Globus pallidus (tissue), 1 donor: ENCODE measurements around the gene NELL1.

Source experiments
- DNase-seq: peaks from one replicate; pipeline ENCODE4 v3.0.0-alpha.2; 2015; ENCODE audit warnings: low spot score

Gene NELL1

GRCh38 chr11:21489416-21490115 lies 820.2 kb downstream of the NELL1 start:
- no peak for DNase-seq

GRCh38 chr11:21492931-21493330 lies 823.5 kb downstream of the NELL1 start:
- DNase-seq: no peak

GRCh38 chr11:21494946-21495345 lies 825.6 kb downstream of the NELL1 start:
- DNase-seq: no peak

- DNase-seq: no peak
Observed at GRCh38 chr11:21495879-21496278, 826.5 kb downstream of the NELL1 start.

- DNase-seq: no peak
Observed at GRCh38 chr11:21501245-21501644, 831.9 kb downstream of the NELL1 start.

GRCh38 chr11:21505070-21505469 lies 835.7 kb downstream of the NELL1 start:
- no peak for DNase-seq

- peak; percentile 33 for DNase-seq
Observed at GRCh38 chr11:21511835-21512440, 842.6 kb downstream of the NELL1 start.

GRCh38 chr11:21514316-21514715 lies 844.9 kb downstream of the NELL1 start:
- DNase-seq: no peak

- no peak for DNase-seq
Observed at GRCh38 chr11:21520244-21520643, 850.9 kb downstream of the NELL1 start.

- no peak for DNase-seq
Observed at GRCh38 chr11:21529187-21529586, 859.8 kb downstream of the NELL1 start.

- no peak for DNase-seq
Observed at GRCh38 chr11:21534288-21534687, 864.9 kb downstream of the NELL1 start.

GRCh38 chr11:21537980-21538379 lies 868.6 kb downstream of the NELL1 start:
- no peak for DNase-seq

GRCh38 chr11:21541187-21541751 lies 871.9 kb downstream of the NELL1 start:
- no peak for DNase-seq

GRCh38 chr11:21543901-21544300 lies 874.5 kb downstream of the NELL1 start:
- no peak for DNase-seq

GRCh38 chr11:21545699-21546098 lies 876.3 kb downstream of the NELL1 start:
- DNase-seq: no peak

GRCh38 chr11:21546703-21547102 lies 877.3 kb downstream of the NELL1 start:
- no peak for DNase-seq

GRCh38 chr11:21552911-21553310 lies 883.5 kb downstream of the NELL1 start:
- no peak for DNase-seq

- no peak for DNase-seq
Observed at GRCh38 chr11:21553795-21554194, 884.4 kb downstream of the NELL1 start.

GRCh38 chr11:21554284-21554683 lies 884.9 kb downstream of the NELL1 start:
- no peak for DNase-seq

- no peak for DNase-seq
Observed at GRCh38 chr11:21556926-21557325, 887.5 kb downstream of the NELL1 start.

- DNase-seq: no peak
Observed at GRCh38 chr11:21560466-21560975, 891.1 kb downstream of the NELL1 start.

- no peak for DNase-seq
Observed at GRCh38 chr11:21561581-21561980, 892.2 kb downstream of the NELL1 start.

- DNase-seq: no peak
Observed at GRCh38 chr11:21564095-21564494, 894.7 kb downstream of the NELL1 start.
